Retinal pigment epithelial cell (primary cell): ENCODE data around the gene HSPB7.

Experiments
- DNase-seq: peaks from one replicate; pipeline ENCODE4 v3.0.0-alpha.2; 2010; ENCODE audit warnings: low read depth
- H3K4me3 ChIP-seq: 2 replicates; pipeline ENCODE4 v1.5.1; 2011; ENCODE audit warnings: mild to moderate bottlenecking, low read length, control low read depth, moderate library complexity
- CTCF ChIP-seq: conservative IDR thresholded peaks from 2 replicates; pipeline ENCODE4 v1.5.1; 2011; ENCODE audit warnings: low read depth, low read length, control low read depth, inconsistent platforms

Gene HSPB7

GRCh38 chr1:15997076-15997585 is 20.7 kb downstream of the HSPB7 start:
- TF ChIP-seq CTCF, result no peak
- no peak overlapping the region for H3K4me3 ChIP-seq
- no peak for DNase-seq

GRCh38 chr1:15994590-15995351 is 23.1 kb downstream of the HSPB7 start:
- DNase-seq, result no peak
- H3K4me3 ChIP-seq, result no peak overlapping the region
- peak; percentile 94 for TF ChIP-seq CTCF

GRCh38 chr1:15994081-15994480 is 23.8 kb downstream of the HSPB7 start:
- H3K4me3 ChIP-seq, result no peak overlapping the region
- no peak for TF ChIP-seq CTCF
- DNase-seq, result no peak

- TF ChIP-seq CTCF, result no peak
- DNase-seq, result no peak
- H3K4me3 ChIP-seq, result no peak overlapping the region
Measured at GRCh38 chr1:15993666-15994065, 24.2 kb downstream of the HSPB7 start.

GRCh38 chr1:15992582-15993500 is 25.0 kb downstream of the HSPB7 start:
- TF ChIP-seq CTCF, result no peak
- DNase-seq, result no peak
- H3K4me3 ChIP-seq, result no peak overlapping the region

- DNase-seq, result no peak
- no peak for TF ChIP-seq CTCF
- no peak overlapping the region for H3K4me3 ChIP-seq
Measured at GRCh38 chr1:15992187-15992553, 25.7 kb downstream of the HSPB7 start.
